Measurements from ENCODE around the gene ABCA4.

Gene ABCA4

GRCh38 chr1:94012708-94013366 lies 108.1 kb downstream of the ABCA4 start:
- H3K4me1 ChIP-seq (ENCODE audit: control insufficient read depth, insufficient read depth, low read length): no peaks in the 10 kb centered on the region
- TF ChIP-seq ZNF558 (tag by site-specific recombination; IDR thresholded peaks at IDR 0.05) (no peak), ELK4 (IDR thresholded peaks at IDR 0.05; ENCODE audit: borderline replicate concordance, low read depth, low read length) (no peak), ZBTB20 (tag by site-specific recombination; IDR thresholded peaks at IDR 0.05) (no peak), ZNF280C (tag by site-specific recombination; IDR thresholded peaks at IDR 0.05) (no peak), ZNF133 (tag by site-specific recombination; IDR thresholded peaks at IDR 0.05) (no peak), TSHZ1 (tag by site-specific recombination; IDR thresholded peaks at IDR 0.05; ENCODE audit: borderline replicate concordance) (no peak), ZNF544 (tag by site-specific recombination; IDR thresholded peaks at IDR 0.05) (no peak), ZBTB17 (tag by site-specific recombination; IDR thresholded peaks at IDR 0.05) (no peak), RBAK (tag by site-specific recombination; IDR thresholded peaks at IDR 0.05) (no peak), IKZF3 (tag by site-specific recombination; IDR thresholded peaks at IDR 0.05) (no peak), ZNF677 (tag by site-specific recombination; IDR thresholded peaks at IDR 0.05) (no peak), ZBTB49 (tag by site-specific recombination; IDR thresholded peaks at IDR 0.05; ENCODE audit: low read depth) (no peak), ZNF830 (tag by site-specific recombination; IDR thresholded peaks at IDR 0.05; ENCODE audit: low read depth) (no peak), ZNF341 (tag by site-specific recombination; IDR thresholded peaks at IDR 0.05; ENCODE audit: low read depth) (no peak), ZNF121 (tag by site-specific recombination; IDR thresholded peaks at IDR 0.05) (no peak), ZNF610 (tag by site-specific recombination; IDR thresholded peaks at IDR 0.05; ENCODE audit: borderline replicate concordance) (no peak)
- no peaks in the 10 kb centered on the region for H3K9me3 ChIP-seq (ENCODE audit: control insufficient read depth, insufficient read depth, low read depth, low read length)
- no peak overlapping the region for H3K4me3 ChIP-seq (ENCODE audit: low read depth, low read length)
- ChIA-PET POLR2A (no interaction called here), CTCF (interaction anchor here (0.7 to 3.8 kb wide), 3 partner anchors 8 to 104 kb away, joined by 3 to 20 read pairs (median 11); partner anchors contain the start of gene GCLM)
- H3K36me3 ChIP-seq (ENCODE audit: control insufficient read depth in 2 of 2, insufficient read depth in 1 of 2, low read length in 2 of 2): no peaks in the 10 kb centered on the region
- H3K27ac ChIP-seq (ENCODE audit: extremely low read depth, low read depth, low read length): no peak overlapping the region

Measured in HEK293 (cell line).